Measurements from ENCODE around the gene S100A12. TPM values are rescaled to one million over a fixed set of nuclear protein-coding genes. Genes with fewer than 3 reads are reported as not detected.
"Not testable (repeated sequence)": the region's sequence is repeated elsewhere in the genome, so short reads cannot be mapped to it uniquely, and the experiment has no call there.

Gene S100A12
- polyA plus RNA-seq, 12 donors = 0.53 to 14.5 (median 1.2) TPM; not detected in 2

- no peak for DNase-seq
Observed at GRCh38 chr1:153354515-153355193, 20.8 kb downstream of the S100A12 start.

GRCh38 chr1:153353226-153353947, 22.0 kb downstream of the S100A12 start:
- no peak for DNase-seq

GRCh38 chr1:153352523-153352922, 22.9 kb downstream of the S100A12 start:
- peak; percentile 64 for DNase-seq

- DNase-seq = no peak
Observed at GRCh38 chr1:153350321-153350957, 25.0 kb downstream of the S100A12 start.

- DNase-seq = no peak
Observed at GRCh38 chr1:153349363-153350320, 25.8 kb downstream of the S100A12 start.

- no peak for DNase-seq
Observed at GRCh38 chr1:153348511-153349362, 26.7 kb downstream of the S100A12 start, which contains the start of gene PGLYRP4. PGLYRP4 (minus strand) TSS chr1:153348841; CDS start chr1:153347932, 909 bp downstream.

GRCh38 chr1:153347856-153348255, 27.6 kb downstream of the S100A12 start:
- no peak for DNase-seq

- DNase-seq = not testable (repeated sequence)
Observed at GRCh38 chr1:153347049-153347448, 28.4 kb downstream of the S100A12 start.

GRCh38 chr1:153346077-153346723, 29.2 kb downstream of the S100A12 start:
- DNase-seq = no peak

GRCh38 chr1:153345187-153346076, 30.0 kb downstream of the S100A12 start:
- no peak for DNase-seq

- DNase-seq = no peak
Observed at GRCh38 chr1:153344718-153345025, 30.7 kb downstream of the S100A12 start.

GRCh38 chr1:153343811-153344717, 31.4 kb downstream of the S100A12 start:
- no peak for DNase-seq

GRCh38 chr1:153343040-153343681, 32.3 kb downstream of the S100A12 start:
- DNase-seq = no peak

- no peak for DNase-seq
Observed at GRCh38 chr1:153342178-153342577, 33.2 kb downstream of the S100A12 start.

- no peak for DNase-seq
Observed at GRCh38 chr1:153341431-153341934, 33.9 kb downstream of the S100A12 start.

- no peak for DNase-seq
Observed at GRCh38 chr1:153340356-153340755, 35.1 kb downstream of the S100A12 start.

GRCh38 chr1:153339802-153340201, 35.6 kb downstream of the S100A12 start:
- no peak for DNase-seq
